ENCODE measurements around the gene EI24. TPM values are rescaled to one million over a fixed set of nuclear protein-coding genes. Genes with fewer than 3 reads are reported as not detected.

Gene EI24
- total and polyA plus RNA-seq, 9 of the 15 experiments (the other 6 are each of a cell fraction or from before 2014, with no cell fraction given) = 50.4 to 260 (median 168) TPM

- TF ChIP-seq, protein P1, sequence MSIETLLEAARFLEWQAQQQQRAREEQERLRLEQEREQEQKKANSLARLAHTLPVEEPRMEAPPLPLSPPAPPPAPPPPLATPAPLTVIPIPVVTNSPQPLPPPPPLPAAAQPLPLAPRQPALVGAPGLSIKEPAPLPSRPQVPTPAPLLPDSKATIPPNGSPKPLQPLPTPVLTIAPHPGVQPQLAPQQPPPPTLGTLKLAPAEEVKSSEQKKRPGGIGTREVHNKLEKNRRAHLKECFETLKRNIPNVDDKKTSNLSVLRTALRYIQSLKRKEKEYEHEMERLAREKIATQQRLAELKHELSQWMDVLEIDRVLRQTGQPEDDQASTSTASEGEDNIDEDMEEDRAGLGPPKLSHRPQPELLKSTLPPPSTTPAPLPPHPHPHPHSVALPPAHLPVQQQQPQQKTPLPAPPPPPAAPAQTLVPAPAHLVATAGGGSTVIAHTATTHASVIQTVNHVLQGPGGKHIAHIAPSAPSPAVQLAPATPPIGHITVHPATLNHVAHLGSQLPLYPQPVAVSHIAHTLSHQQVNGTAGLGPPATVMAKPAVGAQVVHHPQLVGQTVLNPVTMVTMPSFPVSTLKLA (conservative IDR thresholded peaks at IDR 0.05) = peak in 1 of 2 experiments; percentile 78; a peak in 3 of 4 replicates
- TF ChIP-seq ATF7 (IDR thresholded peaks at IDR 0.05) (peak; percentile 70; the same call in 1 of the 2 replicates), PURB (CRISPR knock-in tag; IDR thresholded peaks at IDR 0.05; ENCODE audit: low read depth) (no peak), ZNF586 (CRISPR knock-in tag; conservative IDR thresholded peaks at IDR 0.05) (no peak), ZNF780A (CRISPR knock-in tag; IDR thresholded peaks at IDR 0.05) (no peak), ZNF354B (CRISPR knock-in tag; IDR thresholded peaks at IDR 0.05) (no peak), ZNF76 (CRISPR knock-in tag; IDR thresholded peaks at IDR 0.05; ENCODE audit: borderline replicate concordance) (0 out of 2 replicates have a peak, but pooled peaks have one; percentile 58), SRSF1 (IDR thresholded peaks at IDR 0.05; ENCODE audit: low read depth, low read length) (no peak), WHSC1 (IDR thresholded peaks at IDR 0.05; ENCODE audit: low read length) (no peak), ZNF239 (CRISPR knock-in tag; IDR thresholded peaks at IDR 0.05) (no peak; the same call in 1 of the 2 replicates), LCOR (CRISPR knock-in tag; IDR thresholded peaks at IDR 0.05) (no peak), GATA2 (CRISPR knock-in tag; IDR thresholded peaks at IDR 0.05) (no peak), ZNF175 (CRISPR knock-in tag; IDR thresholded peaks at IDR 0.05; ENCODE audit: low read depth) (no peak), CTBP1 (IDR thresholded peaks at IDR 0.05; ENCODE audit: borderline replicate concordance) (peak; percentile 81), TBL1XR1 (IDR thresholded peaks at IDR 0.05; ENCODE audit: low read length in 2 of 2) (no peak), ZNF639 (CRISPR knock-in tag; conservative IDR thresholded peaks at IDR 0.05 in 1 of 2, IDR thresholded peaks at IDR 0.05 in 1 of 2) (0 out of 4 replicates have a peak, but pooled peaks of 1 of the 2 experiments have one; percentile 34), FOS (IDR thresholded peaks at IDR 0.05; ENCODE audit: extremely low read depth, insufficient read length) (no peak), PRPF4 (IDR thresholded peaks at IDR 0.05; ENCODE audit: insufficient read depth, low read depth, low read length, poor library complexity, severe bottlenecking) (no peak), ZKSCAN3 (CRISPR knock-in tag; IDR thresholded peaks at IDR 0.05) (no peak), DNMT1 (IDR thresholded peaks at IDR 0.05) (peak; percentile 81; the same call in 1 of the 2 replicates), ZNF717 (CRISPR knock-in tag; IDR thresholded peaks at IDR 0.05) (peak; percentile 62; the same call in 1 of the 2 replicates), TAF1 (IDR thresholded peaks at IDR 0.05; ENCODE audit: control insufficient read depth, extremely low read depth, insufficient read depth, low read length, severe bottlenecking) (peak; percentile 69), SMC3 (conservative IDR thresholded peaks at IDR 0.05; ENCODE audit: insufficient read depth, low read depth, low read length) (peak; percentile 41; the same call in 1 of the 2 replicates), ZNF384 (IDR thresholded peaks at IDR 0.05; ENCODE audit: low read depth, low read length) (no peak), GTF2A2 (tag; IDR thresholded peaks at IDR 0.05) (no peak), ZNF263 (CRISPR knock-in tag; IDR thresholded peaks at IDR 0.05; ENCODE audit: borderline replicate concordance) (no peak; the same call in 1 of the 2 replicates)
Observed at GRCh38 chr11:125568970-125569914, at the start of gene EI24 (continued).
